ENCODE results near the gene CLSTN2. TPM values are rescaled to one million over a fixed set of nuclear protein-coding genes. Genes with fewer than 3 reads are reported as not detected.

CLSTN2 gene
- total and polyA plus RNA-seq, 4 donors: 0.09 to 2.2 (median 0.55) TPM

DNA sequence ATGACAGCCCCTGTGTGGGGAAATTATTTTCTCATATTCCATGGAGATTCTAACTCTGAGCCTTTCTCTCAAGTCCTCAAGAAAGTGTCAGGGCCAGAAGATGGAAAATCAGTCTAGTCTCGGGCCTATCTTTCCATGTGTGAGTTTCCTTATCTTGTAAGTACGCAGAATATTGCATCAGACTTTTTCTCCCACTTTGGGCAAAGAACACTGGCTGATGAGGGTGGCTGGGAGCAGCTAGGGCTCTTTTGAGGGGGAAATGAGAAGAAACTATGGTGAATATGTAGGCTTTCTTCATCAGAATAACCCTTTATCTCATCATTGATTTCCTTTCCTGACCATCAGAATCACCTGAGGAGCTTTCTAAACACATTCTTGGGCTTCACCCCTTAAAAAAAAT lies 264.0 kb downstream of the CLSTN2 start:
- no peak overlapping the region for H3K27ac ChIP-seq (ENCODE audit: low read depth in 1 of 2, low read length in 2 of 2)
- H3K9ac ChIP-seq (ENCODE audit: low read depth in 1 of 2, low read length in 2 of 2): no peak overlapping the region
- H3K4me1 ChIP-seq (ENCODE audit: control insufficient read depth in 4 of 4, insufficient read depth in 4 of 4, low read length in 3 of 4): no peaks in the 10 kb centered on the region
- no peak overlapping the region for H3K4me3 ChIP-seq (ENCODE audit: low read depth in 1 of 3, low read length in 3 of 3)
- no peaks in the 10 kb centered on the region for H3K36me3 ChIP-seq (ENCODE audit: control insufficient read depth in 4 of 4, insufficient read depth in 3 of 4, low read depth in 1 of 4, low read length in 3 of 4)
- H3K9me3 ChIP-seq (ENCODE audit: control insufficient read depth in 4 of 4, low read length in 3 of 4): no peaks in the 10 kb centered on the region
- WGBS: 87% methylated on average over 2 of the region's 2 CpGs
- no peak for TF ChIP-seq YY1 (IDR thresholded peaks at IDR 0.05)
- no peak for TF ChIP-seq TAF1 (conservative IDR thresholded peaks at IDR 0.05)
- no peak for TF ChIP-seq RAD21 (IDR thresholded peaks at IDR 0.05)
- TF ChIP-seq EGR1 (IDR thresholded peaks at IDR 0.05; ENCODE audit: low read depth in 2 of 2): no peak
- no peak for TF ChIP-seq MAX (IDR thresholded peaks at IDR 0.05)
- no peak for TF ChIP-seq NR2F2 (IDR thresholded peaks at IDR 0.05)
- no peak for TF ChIP-seq SP1 (IDR thresholded peaks at IDR 0.05)
- TF ChIP-seq RXRA (IDR thresholded peaks at IDR 0.05): no peak
- TF ChIP-seq GABPA (IDR thresholded peaks at IDR 0.05 in 1 of 2, conservative IDR thresholded peaks at IDR 0.05 in 1 of 2): no peak
- no peak for TF ChIP-seq HNF4A (conservative IDR thresholded peaks at IDR 0.05)
- TF ChIP-seq, protein P1, sequence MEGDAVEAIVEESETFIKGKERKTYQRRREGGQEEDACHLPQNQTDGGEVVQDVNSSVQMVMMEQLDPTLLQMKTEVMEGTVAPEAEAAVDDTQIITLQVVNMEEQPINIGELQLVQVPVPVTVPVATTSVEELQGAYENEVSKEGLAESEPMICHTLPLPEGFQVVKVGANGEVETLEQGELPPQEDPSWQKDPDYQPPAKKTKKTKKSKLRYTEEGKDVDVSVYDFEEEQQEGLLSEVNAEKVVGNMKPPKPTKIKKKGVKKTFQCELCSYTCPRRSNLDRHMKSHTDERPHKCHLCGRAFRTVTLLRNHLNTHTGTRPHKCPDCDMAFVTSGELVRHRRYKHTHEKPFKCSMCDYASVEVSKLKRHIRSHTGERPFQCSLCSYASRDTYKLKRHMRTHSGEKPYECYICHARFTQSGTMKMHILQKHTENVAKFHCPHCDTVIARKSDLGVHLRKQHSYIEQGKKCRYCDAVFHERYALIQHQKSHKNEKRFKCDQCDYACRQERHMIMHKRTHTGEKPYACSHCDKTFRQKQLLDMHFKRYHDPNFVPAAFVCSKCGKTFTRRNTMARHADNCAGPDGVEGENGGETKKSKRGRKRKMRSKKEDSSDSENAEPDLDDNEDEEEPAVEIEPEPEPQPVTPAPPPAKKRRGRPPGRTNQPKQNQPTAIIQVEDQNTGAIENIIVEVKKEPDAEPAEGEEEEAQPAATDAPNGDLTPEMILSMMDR (IDR thresholded peaks at IDR 0.05; ENCODE audit: low read depth, low read length, missing input control): no peak
- no peak for TF ChIP-seq HNF4G (IDR thresholded peaks at IDR 0.05)
- no peak for TF ChIP-seq JUND (IDR thresholded peaks at IDR 0.05)
- TF ChIP-seq, protein P2, sequence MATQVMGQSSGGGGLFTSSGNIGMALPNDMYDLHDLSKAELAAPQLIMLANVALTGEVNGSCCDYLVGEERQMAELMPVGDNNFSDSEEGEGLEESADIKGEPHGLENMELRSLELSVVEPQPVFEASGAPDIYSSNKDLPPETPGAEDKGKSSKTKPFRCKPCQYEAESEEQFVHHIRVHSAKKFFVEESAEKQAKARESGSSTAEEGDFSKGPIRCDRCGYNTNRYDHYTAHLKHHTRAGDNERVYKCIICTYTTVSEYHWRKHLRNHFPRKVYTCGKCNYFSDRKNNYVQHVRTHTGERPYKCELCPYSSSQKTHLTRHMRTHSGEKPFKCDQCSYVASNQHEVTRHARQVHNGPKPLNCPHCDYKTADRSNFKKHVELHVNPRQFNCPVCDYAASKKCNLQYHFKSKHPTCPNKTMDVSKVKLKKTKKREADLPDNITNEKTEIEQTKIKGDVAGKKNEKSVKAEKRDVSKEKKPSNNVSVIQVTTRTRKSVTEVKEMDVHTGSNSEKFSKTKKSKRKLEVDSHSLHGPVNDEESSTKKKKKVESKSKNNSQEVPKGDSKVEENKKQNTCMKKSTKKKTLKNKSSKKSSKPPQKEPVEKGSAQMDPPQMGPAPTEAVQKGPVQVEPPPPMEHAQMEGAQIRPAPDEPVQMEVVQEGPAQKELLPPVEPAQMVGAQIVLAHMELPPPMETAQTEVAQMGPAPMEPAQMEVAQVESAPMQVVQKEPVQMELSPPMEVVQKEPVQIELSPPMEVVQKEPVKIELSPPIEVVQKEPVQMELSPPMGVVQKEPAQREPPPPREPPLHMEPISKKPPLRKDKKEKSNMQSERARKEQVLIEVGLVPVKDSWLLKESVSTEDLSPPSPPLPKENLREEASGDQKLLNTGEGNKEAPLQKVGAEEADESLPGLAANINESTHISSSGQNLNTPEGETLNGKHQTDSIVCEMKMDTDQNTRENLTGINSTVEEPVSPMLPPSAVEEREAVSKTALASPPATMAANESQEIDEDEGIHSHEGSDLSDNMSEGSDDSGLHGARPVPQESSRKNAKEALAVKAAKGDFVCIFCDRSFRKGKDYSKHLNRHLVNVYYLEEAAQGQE (IDR thresholded peaks at IDR 0.05): no peak
- TF ChIP-seq FOXA2 (IDR thresholded peaks at IDR 0.05): no peak
- no peak for TF ChIP-seq FOXA1 (IDR thresholded peaks at IDR 0.05)
- TF ChIP-seq, protein P3, sequence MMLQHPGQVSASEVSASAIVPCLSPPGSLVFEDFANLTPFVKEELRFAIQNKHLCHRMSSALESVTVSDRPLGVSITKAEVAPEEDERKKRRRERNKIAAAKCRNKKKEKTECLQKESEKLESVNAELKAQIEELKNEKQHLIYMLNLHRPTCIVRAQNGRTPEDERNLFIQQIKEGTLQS (IDR thresholded peaks at IDR 0.05): no peak
- DNase-seq (ENCODE audit: low spot score): no peak
- H3K27me3 ChIP-seq (ENCODE audit: control insufficient read depth in 4 of 4, insufficient read depth in 4 of 4, low read length in 3 of 4): peaks cover 0 to 7% (median 0%) of the 10 kb centered on the region in 4 donors

DNA sequence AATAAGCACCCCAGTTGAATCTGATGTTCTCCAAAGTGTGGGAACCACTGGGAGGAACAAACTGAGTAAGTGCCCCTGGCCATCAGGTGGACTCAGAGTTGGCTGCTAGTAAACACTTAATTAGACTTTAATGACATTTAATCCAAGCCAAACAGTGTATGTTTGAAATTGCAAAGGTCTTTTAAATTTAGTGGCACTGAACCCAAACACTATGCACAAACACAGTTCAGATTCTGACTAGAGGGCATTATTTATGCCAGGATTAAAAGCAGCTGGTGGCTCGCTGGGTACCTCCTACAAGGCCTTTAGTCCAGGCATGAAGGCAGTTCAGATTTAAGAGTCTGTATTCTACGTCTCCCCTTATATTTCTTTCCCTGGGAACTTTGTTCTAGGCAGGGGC lies 264.8 kb downstream of the CLSTN2 start:
- Histone ChIP-seq H3K9ac (ENCODE audit: low read depth in 1 of 2, low read length in 2 of 2) (no peak overlapping the region), H3K9me3 (ENCODE audit: control insufficient read depth in 4 of 4, low read length in 3 of 4) (no peaks in the 10 kb centered on the region), H3K36me3 (ENCODE audit: control insufficient read depth in 4 of 4, insufficient read depth in 3 of 4, low read depth in 1 of 4, low read length in 3 of 4) (no peaks in the 10 kb centered on the region), H3K27ac (ENCODE audit: low read depth in 1 of 2, low read length in 2 of 2) (no peak overlapping the region), H3K4me3 (ENCODE audit: low read depth in 1 of 3, low read length in 3 of 3) (no peak overlapping the region), H3K27me3 (ENCODE audit: control insufficient read depth in 4 of 4, insufficient read depth in 4 of 4, low read length in 3 of 4) (peaks cover 0 to 5% (median 0%) of the 10 kb centered on the region in 4 donors), H3K4me1 (ENCODE audit: control insufficient read depth in 4 of 4, insufficient read depth in 4 of 4, low read length in 3 of 4) (no peaks in the 10 kb centered on the region)
- DNase-seq (ENCODE audit: low spot score): no peak
- 92% methylated on average over 2 of the region's 2 CpGs for WGBS
- TF ChIP-seq MAX (IDR thresholded peaks at IDR 0.05) (no peak), JUND (IDR thresholded peaks at IDR 0.05) (no peak), GABPA (IDR thresholded peaks at IDR 0.05 in 1 of 2, conservative IDR thresholded peaks at IDR 0.05 in 1 of 2) (no peak), YY1 (IDR thresholded peaks at IDR 0.05) (no peak), TAF1 (conservative IDR thresholded peaks at IDR 0.05) (no peak), SP1 (IDR thresholded peaks at IDR 0.05) (no peak), FOXA1 (IDR thresholded peaks at IDR 0.05) (no peak), RXRA (IDR thresholded peaks at IDR 0.05) (no peak), HNF4A (conservative IDR thresholded peaks at IDR 0.05) (no peak), HNF4G (IDR thresholded peaks at IDR 0.05) (no peak), NR2F2 (IDR thresholded peaks at IDR 0.05) (no peak), RAD21 (IDR thresholded peaks at IDR 0.05) (no peak), ZBTB33 (IDR thresholded peaks at IDR 0.05) (no peak)
- TF ChIP-seq, protein P2 (IDR thresholded peaks at IDR 0.05): no peak
- TF ChIP-seq, protein P3 (IDR thresholded peaks at IDR 0.05): no peak
